ACHN (cell line): ENCODE results near the gene ARNT2.

Experiments used
- DNase-seq: peaks from one replicate; pipeline ENCODE4 v3.0.0-alpha.2; 2015
- in situ Hi-C: cut with HindIII; loops from 2 replicates; pipeline ENCODE4 v1.10.0; 2017; ENCODE audit warnings: low sequenced_read_pairs, low pct_ligation_motif_present, low pct_unique_long_range_greater_than_20kb

Gene ARNT2

GRCh38 chr15:80404761-80405553, 775 bp downstream of the ARNT2 start:
- DNase-seq: peak; percentile 18
- in situ Hi-C loops: no loop called here

- in situ Hi-C loops: no loop called here
- no peak for DNase-seq
These were observed 1.3 kb downstream of the ARNT2 start for GRCh38 chr15:80405554-80405850.

- in situ Hi-C loops: no loop called here
- no peak for DNase-seq
These were observed 1.8 kb downstream of the ARNT2 start for GRCh38 chr15:80405970-80406369.

- no peak for DNase-seq
- in situ Hi-C loops: no loop called here
These were observed 7.7 kb downstream of the ARNT2 start for GRCh38 chr15:80411788-80412288.

GRCh38 chr15:80414546-80415357, 10.6 kb downstream of the ARNT2 start:
- in situ Hi-C loops: no loop called here
- no peak for DNase-seq

GRCh38 chr15:80415358-80415670, 11.1 kb downstream of the ARNT2 start:
- in situ Hi-C loops: no loop called here
- no peak for DNase-seq

- DNase-seq: no peak
- in situ Hi-C loops: no loop called here
These were observed 12.5 kb downstream of the ARNT2 start for GRCh38 chr15:80416702-80417101.

- in situ Hi-C loops: no loop called here
- peak; percentile 63 for DNase-seq
These were observed 14.8 kb downstream of the ARNT2 start for GRCh38 chr15:80418892-80419537.

- in situ Hi-C loops: no loop called here
- DNase-seq: no peak
These were observed 15.4 kb downstream of the ARNT2 start for GRCh38 chr15:80419546-80419945.

GRCh38 chr15:80420658-80421057, 16.5 kb downstream of the ARNT2 start:
- no peak for DNase-seq
- in situ Hi-C loops: no loop called here

GRCh38 chr15:80423215-80423614, 19.0 kb downstream of the ARNT2 start:
- DNase-seq: no peak

GRCh38 chr15:80424381-80424780, 20.2 kb downstream of the ARNT2 start:
- in situ Hi-C loops: no loop called here
- peak; percentile 43 for DNase-seq

More at GRCh38 chr15:80423215-80423614, 19.0 kb downstream of the ARNT2 start:
- in situ Hi-C loops: no loop called here

- no peak for DNase-seq
- in situ Hi-C loops: no loop called here
These were observed 22.1 kb downstream of the ARNT2 start for GRCh38 chr15:80426316-80426715.

GRCh38 chr15:80429964-80430363, 25.8 kb downstream of the ARNT2 start:
- in situ Hi-C loops: no loop called here
- DNase-seq: no peak

- no peak for DNase-seq
- in situ Hi-C loops: no loop called here
These were observed 27.6 kb downstream of the ARNT2 start for GRCh38 chr15:80431635-80432344.

GRCh38 chr15:80432345-80432702, 28.1 kb downstream of the ARNT2 start:
- in situ Hi-C loops: no loop called here
- no peak for DNase-seq

GRCh38 chr15:80433836-80434235, 29.7 kb downstream of the ARNT2 start:
- in situ Hi-C loops: no loop called here
- DNase-seq: no peak

GRCh38 chr15:80434926-80435720, 30.9 kb downstream of the ARNT2 start:
- DNase-seq: no peak
- in situ Hi-C loops: no loop called here
